ENCODE measurements around the gene PRDM16.

Gene PRDM16

GRCh38 chr1:3428899-3429298 lies 359.9 kb downstream of the PRDM16 start:
- no peak for DNase-seq

GRCh38 chr1:3429320-3429719 lies 360.3 kb downstream of the PRDM16 start:
- no peak for DNase-seq

- DNase-seq = no peak
Observed at GRCh38 chr1:3429766-3430165, 360.8 kb downstream of the PRDM16 start.

- no peak for DNase-seq
Observed at GRCh38 chr1:3430406-3430805, 361.4 kb downstream of the PRDM16 start.

GRCh38 chr1:3430820-3431219 lies 361.8 kb downstream of the PRDM16 start:
- DNase-seq = no peak

GRCh38 chr1:3431266-3431665 lies 362.3 kb downstream of the PRDM16 start:
- DNase-seq = peak in 1 of 2 experiments; percentile 34

DNA sequence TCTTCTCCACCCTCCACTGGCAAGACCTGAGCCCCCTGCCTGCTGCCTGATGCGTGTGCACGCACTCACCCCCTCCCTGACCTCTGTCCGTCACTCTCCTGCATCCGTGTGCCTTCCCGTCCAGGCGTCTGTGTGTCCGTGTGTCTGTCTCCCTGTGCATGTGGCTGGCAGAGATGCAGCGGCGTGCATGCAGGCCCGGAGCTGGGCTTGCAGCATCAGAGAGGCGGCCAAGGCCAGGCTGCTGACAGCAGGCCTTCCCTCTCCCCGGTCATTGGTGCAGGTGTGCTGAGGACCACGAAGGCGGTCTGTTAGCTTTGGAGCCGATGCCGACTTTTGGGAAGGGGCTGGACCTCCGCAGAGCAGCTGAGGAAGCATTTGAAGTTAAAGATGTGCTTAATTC lies 362.7 kb downstream of the PRDM16 start:
- no peak for DNase-seq

DNA sequence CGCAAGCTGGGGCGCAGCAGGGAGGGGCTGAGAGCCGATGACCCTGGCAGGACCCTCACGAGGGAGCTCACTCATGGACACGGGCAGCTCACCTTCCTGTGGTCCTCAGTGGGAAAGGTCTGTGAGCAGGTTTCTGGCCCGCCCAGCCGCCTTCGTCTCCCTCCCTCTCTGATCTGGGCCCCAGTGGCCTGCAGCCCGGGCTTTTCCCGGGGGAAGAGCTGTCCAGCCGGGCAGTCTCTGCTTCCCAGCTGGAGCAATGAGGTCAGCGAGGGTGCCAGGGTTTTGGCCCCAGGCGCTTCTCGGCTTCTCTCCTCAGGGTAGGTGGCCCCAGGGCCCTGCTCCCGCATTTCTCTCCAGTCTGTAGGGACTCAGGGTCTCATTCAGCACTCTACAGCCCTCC lies 363.3 kb downstream of the PRDM16 start:
- DNase-seq = no peak

- no peak for DNase-seq
Observed at GRCh38 chr1:3433076-3433475, 364.1 kb downstream of the PRDM16 start.

GRCh38 chr1:3433596-3434320 lies 364.8 kb downstream of the PRDM16 start:
- no peak for DNase-seq

DNA sequence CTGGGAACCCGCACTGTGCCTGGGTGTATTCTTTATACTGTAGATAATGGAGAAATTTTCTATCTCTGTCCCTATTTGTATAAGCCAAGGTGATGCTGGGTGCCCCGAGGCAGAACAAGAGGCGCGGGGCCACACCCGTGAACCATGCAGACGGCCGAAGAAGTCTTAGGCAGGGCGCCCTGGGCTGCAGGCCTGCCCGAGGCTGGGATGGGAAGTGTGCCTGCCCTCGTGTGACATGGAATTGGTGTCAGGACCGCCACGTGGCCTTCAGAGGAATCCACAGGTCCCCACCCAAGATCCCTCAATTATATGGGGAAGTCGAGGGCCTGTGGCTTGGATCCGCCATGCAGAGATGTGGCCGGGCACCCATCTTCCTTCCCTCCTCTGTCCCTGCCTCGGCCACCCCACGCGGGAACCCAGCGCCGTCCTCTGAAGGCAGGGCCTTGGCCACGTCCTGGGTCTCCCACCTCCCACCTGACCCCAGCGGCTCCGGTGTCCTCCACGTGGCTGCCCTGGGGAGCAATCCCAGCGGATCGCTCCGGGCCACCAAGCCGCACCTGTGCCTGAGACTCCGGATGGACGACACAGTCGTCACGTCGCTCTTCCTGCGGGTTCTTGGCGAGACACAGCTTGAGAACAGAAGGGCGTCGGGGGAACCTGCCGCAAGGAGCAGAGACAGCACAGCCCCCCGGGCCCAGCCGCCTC lies 365.6 kb downstream of the PRDM16 start:
- DNase-seq = no peak

- DNase-seq = no peak
Observed at GRCh38 chr1:3435666-3436065, 366.7 kb downstream of the PRDM16 start.

GRCh38 chr1:3436451-3436850 lies 367.4 kb downstream of the PRDM16 start:
- no peak for DNase-seq

DNA sequence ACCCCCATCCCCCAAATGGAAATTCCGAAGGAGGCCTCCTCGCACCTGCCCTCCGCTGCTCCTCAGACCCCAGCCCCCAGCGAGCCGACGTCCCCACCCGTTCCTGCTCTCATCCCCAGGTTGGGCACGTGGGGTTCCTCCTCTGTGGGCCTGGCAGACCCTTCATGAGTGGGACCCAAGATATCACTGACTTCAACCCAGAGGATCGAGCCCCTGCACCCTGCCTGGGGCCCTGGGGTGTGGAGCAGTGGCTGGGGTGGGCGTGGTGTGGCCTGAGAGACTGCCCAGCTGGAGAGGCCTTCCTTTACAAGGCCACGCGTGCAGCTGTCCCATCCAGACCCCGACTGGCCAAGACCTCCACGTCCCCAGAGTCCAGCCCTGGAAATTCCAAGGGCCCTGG lies 367.9 kb downstream of the PRDM16 start:
- no peak for DNase-seq

DNA sequence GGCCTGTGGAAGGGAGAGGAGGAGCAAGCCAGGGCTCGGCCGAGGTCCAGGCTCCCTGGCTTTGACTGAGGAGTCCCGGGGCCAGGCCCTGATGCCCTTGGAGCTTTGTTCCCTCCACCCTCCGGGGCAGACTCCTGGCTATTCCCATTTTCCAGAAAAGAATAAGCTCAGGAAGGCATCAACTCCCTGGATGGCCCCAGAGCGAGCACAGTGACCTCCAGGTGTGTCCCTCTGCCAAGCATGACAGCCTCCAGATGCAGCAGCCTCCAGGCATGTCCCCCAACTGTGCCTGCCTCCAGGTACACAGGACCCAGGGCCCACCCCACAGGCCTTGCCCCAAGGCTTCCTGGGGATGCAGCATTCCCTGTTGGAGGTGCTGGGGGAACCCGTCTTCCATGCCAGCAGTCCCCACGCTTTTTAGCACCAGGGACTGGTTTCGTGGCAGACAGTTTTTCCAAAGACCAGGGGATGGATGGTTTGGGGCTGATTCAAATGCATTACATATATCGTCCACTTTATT lies 369.7 kb downstream of the PRDM16 start:
- no peak for DNase-seq

GRCh38 chr1:3439346-3440299 lies 370.6 kb downstream of the PRDM16 start:
- DNase-seq = no peak

GRCh38 chr1:3440300-3440681 lies 371.3 kb downstream of the PRDM16 start:
- no peak for DNase-seq

- DNase-seq = no peak
Observed at GRCh38 chr1:3440711-3441409, 371.9 kb downstream of the PRDM16 start.

- no peak for DNase-seq
Observed at GRCh38 chr1:3441410-3441847, 372.4 kb downstream of the PRDM16 start.

DNA sequence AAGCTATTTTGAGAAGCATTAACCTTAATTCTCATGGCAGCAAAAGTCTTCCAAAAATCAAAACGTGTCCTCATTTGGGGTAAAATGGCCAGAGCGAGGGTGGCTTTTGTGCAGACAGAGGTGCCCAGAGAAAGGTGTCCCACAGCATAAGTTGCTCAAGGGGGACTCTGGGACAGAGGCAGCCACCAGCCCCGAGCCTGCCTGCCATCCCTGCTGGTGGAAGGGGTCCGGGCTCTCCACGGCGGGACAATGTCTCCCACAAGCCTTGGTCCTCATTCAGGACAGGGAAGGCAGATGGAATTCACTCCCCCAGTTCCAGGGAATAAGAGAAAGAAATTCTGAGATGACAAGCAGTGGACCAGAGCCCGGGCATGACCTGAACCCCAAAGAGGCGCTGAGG lies 372.9 kb downstream of the PRDM16 start:
- no peak for DNase-seq

DNA sequence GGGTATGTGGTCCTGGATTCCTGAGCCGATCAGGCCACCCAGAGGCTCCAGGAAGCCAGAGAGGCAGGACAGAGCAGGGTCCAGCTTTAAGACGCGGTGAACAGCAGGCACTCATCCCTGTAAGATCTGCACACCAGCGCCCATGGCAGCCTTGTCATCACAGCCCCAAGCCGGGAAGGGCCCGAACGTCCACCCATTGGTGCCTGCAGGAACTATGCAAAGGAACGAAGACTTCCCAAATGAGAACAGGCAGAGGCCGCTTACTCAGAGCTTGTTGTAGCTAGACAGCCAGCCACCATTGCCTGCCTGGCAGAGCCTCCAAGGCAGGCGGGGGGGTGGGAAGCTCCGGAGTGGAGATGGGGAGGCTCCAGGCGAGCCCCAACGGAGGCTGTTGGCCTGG lies 373.3 kb downstream of the PRDM16 start:
- no peak for DNase-seq

- no peak for DNase-seq
Observed at GRCh38 chr1:3442901-3443300, 373.9 kb downstream of the PRDM16 start.

GRCh38 chr1:3443807-3444206 lies 374.8 kb downstream of the PRDM16 start:
- peak; percentile 22 to 57 for DNase-seq
